Sigmoid colon (tissue), 7 donors: ENCODE measurements around the gene ASS1. TPM values are rescaled to one million over a fixed set of nuclear protein-coding genes. Genes with fewer than 3 reads are reported as not detected.

Experiments used
- DNase-seq: peaks from one replicate; pipeline ENCODE4 v3.0.0-alpha.2; 2019
- H3K27ac ChIP-seq, 4 donors: fragments of 200-600 bp; sonication (generic); one replicate each; pipeline ENCODE4 v1.5.1; 2016 to 2019; ENCODE audit warnings: mild to moderate bottlenecking in 1 of 4
- H3K27me3 ChIP-seq, 3 donors: fragments of 200-600 bp; sonication (generic); one replicate each; pipeline ENCODE4 v1.5.1; 2019; ENCODE audit warnings: mild to moderate bottlenecking in 1 of 3
- H3K36me3 ChIP-seq, 4 donors: fragments of 200-600 bp; sonication (generic); one replicate each; pipeline ENCODE4 v1.5.1; 2016 to 2019
- H3K4me1 ChIP-seq, 4 donors: fragments of 200-600 bp; sonication (generic); one replicate each; pipeline ENCODE4 v1.5.1; 2017 to 2019
- H3K4me3 ChIP-seq, 4 donors: fragments of 200-600 bp; sonication (generic); one replicate each; pipeline ENCODE4 v1.5.1; 2017 to 2019; ENCODE audit warnings: mild to moderate bottlenecking in 2 of 4, moderate library complexity in 1 of 4
- H3K9me3 ChIP-seq, 4 donors: fragments of 200-600 bp in 3 of 4; sonication (generic) in 3 of 4; one replicate each; pipeline versions ENCODE4 v1.5.1 to v1.6.1; 2013 to 2019
- CTCF ChIP-seq, 4 experiments: fragments of 450-650 bp in 3 of 4; fragments of 200-600 bp in 1 of 4; IDR thresholded peaks; one replicate each; pipeline ENCODE4 v1.5.1; 2016 to 2019; ENCODE audit warnings: antibody characterized with exemption in 4 of 4, mild to moderate bottlenecking in 3 of 4, moderate library complexity in 2 of 4
- EP300 ChIP-seq, 4 donors: sonication (generic); formaldehyde crosslinking; IDR thresholded peaks; one replicate each; pipeline ENCODE4 v1.6.1; 2017; ENCODE audit warnings: antibody characterized with exemption in 4 of 4
- POLR2A ChIP-seq, 2 donors: fragments of 450-650 bp; IDR thresholded peaks; one replicate each; pipeline ENCODE4 v1.6.1; 2016; ENCODE audit warnings: antibody characterized with exemption in 2 of 2, mild to moderate bottlenecking in 2 of 2, moderate library complexity in 2 of 2
- POLR2AphosphoS5 ChIP-seq, 4 donors: sonication (generic); formaldehyde crosslinking; IDR thresholded peaks; one replicate each; pipeline ENCODE4 v1.6.1; 2017; ENCODE audit warnings: antibody characterized with exemption in 4 of 4
- WGBS, 2 donors: extraction: QIAGEN DNeasy Blood & Tissue Kit; methylation state at CpG; one replicate each; pipeline ENCODE4 v1.1.7; 2013; 5-methylcytosine and 5-hydroxymethylcytosine counted together
- intact Hi-C: fragments of 100-400 bp; cut with DNase I; formaldehyde crosslinking; loops from one replicate; pipeline ENCODE4 v1.15.1; 2023
- polyA plus RNA-seq, 3 donors: library from polyadenylated mRNA; stranded (reverse); fragments of 200-250 nt; gene quantifications; one replicate each; pipeline ENCODE4 v1.2.3, GENCODE V29; 2013
- total RNA-seq, 4 donors: library from RNA; depleted of rRNA; stranded (reverse); fragments of >200 nt; gene quantifications; one replicate each; pipeline ENCODE4 v1.1.0, GENCODE V29; 2016
- donor health status: healthy with polysubstance abuse.
- donor health status: Bipolar disorder and iron deficiency.
- donor health status: healthy.

The ASS1 gene
- total and polyA plus RNA-seq, 7 donors = 65.8 to 1,420 (median 84.2) TPM

- 88 to 91% methylated on average over 7 of the region's 7 CpGs for WGBS, 2 donors
- H3K36me3 ChIP-seq = peaks cover 0 to 16% (median 12%) of the 10 kb centered on the region in 4 donors
- no peak overlapping the region for H3K27ac ChIP-seq
- no peaks in the 10 kb centered on the region for H3K27me3 ChIP-seq
- intact Hi-C loops = no loop called here
- TF ChIP-seq POLR2A (IDR thresholded peaks at IDR 0.05) = no peak
- no peaks in the 10 kb centered on the region for H3K4me1 ChIP-seq
- DNase-seq = no peak
- H3K9me3 ChIP-seq = peaks cover 0 to 7% (median under 1%) of the 10 kb centered on the region in 4 donors
- H3K4me3 ChIP-seq = no peak overlapping the region
These were observed 53.6 kb downstream of the ASS1 start for GRCh38 chr9:130498298-130498917.

GRCh38 chr9:130498918-130499698 is 54.3 kb downstream of the ASS1 start:
- peaks cover 0 to 16% (median 11%) of the 10 kb centered on the region in 4 donors for H3K36me3 ChIP-seq
- peaks cover 0 to 7% (median under 1%) of the 10 kb centered on the region in 4 donors for H3K9me3 ChIP-seq
- H3K4me3 ChIP-seq = no peak overlapping the region
- intact Hi-C loops = no loop called here
- WGBS, 2 donors = 65 to 82% methylated on average over 9 of the region's 9 CpGs
- TF ChIP-seq POLR2AphosphoS5 (IDR thresholded peaks at IDR 0.05) (no peak), POLR2A (IDR thresholded peaks at IDR 0.05) (no peak), EP300 (IDR thresholded peaks at IDR 0.05) (no peak), CTCF (IDR thresholded peaks at IDR 0.05) (no peak)
- no peak for DNase-seq
- H3K4me1 ChIP-seq = no peaks in the 10 kb centered on the region
- H3K27ac ChIP-seq = no peak overlapping the region
- no peaks in the 10 kb centered on the region for H3K27me3 ChIP-seq

- TF ChIP-seq CTCF (IDR thresholded peaks at IDR 0.05) (no peak), POLR2A (IDR thresholded peaks at IDR 0.05) (no peak), POLR2AphosphoS5 (IDR thresholded peaks at IDR 0.05) (no peak), EP300 (IDR thresholded peaks at IDR 0.05) (no peak)
- Histone ChIP-seq H3K4me3 (no peak overlapping the region), H3K4me1 (no peaks in the 10 kb centered on the region), H3K9me3 (peaks cover 0 to 3% (median under 1%) of the 10 kb centered on the region in 4 donors), H3K27ac (no peak overlapping the region), H3K36me3 (peaks cover 0 to 8% (median 5%) of the 10 kb centered on the region in 4 donors), H3K27me3 (no peaks in the 10 kb centered on the region)
- WGBS, 2 donors = 13 to 56% methylated on average over 7 of the region's 7 CpGs
- DNase-seq = no peak
- intact Hi-C loops = no loop called here
These were observed 55.1 kb downstream of the ASS1 start for GRCh38 chr9:130499804-130500263.

- Histone ChIP-seq H3K4me1 (no peaks in the 10 kb centered on the region), H3K27ac (no peak overlapping the region), H3K36me3 (peaks cover 0 to 3% (median 0%) of the 10 kb centered on the region in 4 donors), H3K9me3 (no peaks in the 10 kb centered on the region), H3K4me3 (no peak overlapping the region), H3K27me3 (no peaks in the 10 kb centered on the region)
- DNase-seq = no peak
- WGBS, 2 donors = 19 to 54% methylated on average over 12 of the region's 12 CpGs
- intact Hi-C loops = no loop called here
- TF ChIP-seq EP300 (IDR thresholded peaks at IDR 0.05) = no peak
These were observed 55.8 kb downstream of the ASS1 start for GRCh38 chr9:130500340-130501180.

- Histone ChIP-seq H3K27me3 (no peaks in the 10 kb centered on the region), H3K36me3 (no peaks in the 10 kb centered on the region), H3K27ac (no peak overlapping the region), H3K4me3 (no peak overlapping the region), H3K4me1 (no peaks in the 10 kb centered on the region), H3K9me3 (no peaks in the 10 kb centered on the region)
- intact Hi-C loops = no loop called here
- no peak for DNase-seq
- WGBS, 2 donors = 93% methylated on average over 9 of the region's 9 CpGs
- TF ChIP-seq POLR2A (IDR thresholded peaks at IDR 0.05) (no peak), POLR2AphosphoS5 (IDR thresholded peaks at IDR 0.05) (no peak), EP300 (IDR thresholded peaks at IDR 0.05) (no peak), CTCF (IDR thresholded peaks at IDR 0.05) (no peak)
These were observed 56.9 kb downstream of the ASS1 start for GRCh38 chr9:130501639-130502038.
